NCI-H446 (cell line): Measurements from ENCODE around the gene FAM118A.
"Not testable (repeated sequence)": the region's sequence is repeated elsewhere in the genome, so short reads cannot be mapped to it uniquely, and the experiment has no call there.

Source experiments
- DNase-seq, 2 experiments: peaks; one replicate each; lab custom pipeline; 2025; lab: John Stamatoyannopoulos, UW

The FAM118A gene

DNA sequence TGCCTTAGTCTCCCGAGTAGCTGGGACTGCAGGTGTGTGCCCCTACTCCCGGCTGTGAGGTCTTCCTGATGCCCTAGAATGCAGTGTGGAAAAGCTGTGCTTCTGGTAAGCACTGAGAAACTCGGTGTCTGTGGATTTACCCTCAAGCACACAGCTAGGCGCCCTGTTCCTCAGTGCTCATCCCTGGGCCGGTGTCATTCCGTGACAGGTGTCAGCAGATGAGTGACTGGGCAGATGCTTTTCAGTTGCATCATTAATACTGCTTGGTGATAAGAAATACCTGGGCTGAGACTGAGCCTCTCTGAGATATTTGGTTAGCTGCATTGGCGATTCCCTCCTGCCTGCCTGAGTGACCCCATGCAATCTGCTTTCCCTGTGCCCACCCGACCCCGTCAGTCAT, 21.8 kb downstream of the FAM118A start:
- no peak for DNase-seq

DNA sequence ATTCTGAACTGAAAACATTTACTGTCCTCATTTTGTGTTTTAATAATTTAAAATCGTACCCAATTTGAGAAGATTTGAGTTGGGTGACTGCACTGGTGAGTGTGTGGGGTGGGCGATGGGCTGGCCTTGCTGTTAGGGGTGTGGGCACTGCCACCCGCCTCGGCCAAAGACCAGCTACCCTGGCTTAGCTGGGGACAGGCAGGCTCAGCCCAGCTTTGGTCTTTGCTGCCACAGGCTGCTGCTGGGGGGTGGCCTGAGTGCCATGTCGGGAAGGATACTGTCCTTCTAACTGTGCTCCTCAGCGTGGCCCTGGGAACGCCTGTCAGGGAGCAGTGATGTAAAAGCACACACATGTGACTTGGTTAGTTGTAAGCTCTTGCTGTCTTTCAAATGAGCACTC, 22.3 kb downstream of the FAM118A start:
- no peak for DNase-seq

DNA sequence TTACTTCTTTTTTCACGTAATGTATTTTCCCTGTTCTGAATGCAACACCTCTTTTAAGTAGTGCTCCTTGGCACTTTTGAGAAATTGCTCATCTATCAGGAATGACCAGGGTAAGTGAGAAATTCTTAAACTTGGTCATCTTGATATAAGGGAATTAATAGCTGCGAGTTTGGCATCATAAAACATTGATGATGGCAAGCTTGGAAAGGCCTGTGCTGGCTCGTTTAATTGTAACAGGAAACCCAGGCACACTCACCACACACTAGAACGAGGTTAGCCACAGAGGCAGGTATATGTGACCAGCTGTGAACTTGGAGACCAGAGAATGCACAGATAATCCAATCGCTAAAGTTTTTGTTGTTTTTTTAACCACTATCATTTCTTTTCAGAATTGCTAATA, 24.3 kb downstream of the FAM118A start:
- DNase-seq: no peak

DNA sequence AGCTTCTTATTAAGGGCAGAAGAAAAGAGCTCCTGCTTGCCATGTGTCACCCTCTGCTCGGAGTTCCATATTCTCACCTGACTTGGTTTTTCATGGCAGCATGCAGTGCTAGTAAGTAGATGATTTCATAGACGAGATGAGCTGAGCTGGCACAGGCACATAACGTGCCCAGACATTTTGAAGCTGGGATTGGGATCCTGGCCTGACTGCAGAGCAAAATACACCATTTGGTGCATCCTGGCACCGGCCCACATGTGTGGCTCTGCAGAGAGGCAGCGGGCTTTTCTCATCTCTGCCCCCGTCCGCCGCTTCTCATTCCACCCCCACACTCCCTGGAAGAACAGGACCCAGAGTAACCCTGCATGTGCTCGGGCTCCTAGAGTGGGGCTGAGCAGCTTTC, 24.8 kb downstream of the FAM118A start:
- DNase-seq: peak; percentile 78 to 92

DNA sequence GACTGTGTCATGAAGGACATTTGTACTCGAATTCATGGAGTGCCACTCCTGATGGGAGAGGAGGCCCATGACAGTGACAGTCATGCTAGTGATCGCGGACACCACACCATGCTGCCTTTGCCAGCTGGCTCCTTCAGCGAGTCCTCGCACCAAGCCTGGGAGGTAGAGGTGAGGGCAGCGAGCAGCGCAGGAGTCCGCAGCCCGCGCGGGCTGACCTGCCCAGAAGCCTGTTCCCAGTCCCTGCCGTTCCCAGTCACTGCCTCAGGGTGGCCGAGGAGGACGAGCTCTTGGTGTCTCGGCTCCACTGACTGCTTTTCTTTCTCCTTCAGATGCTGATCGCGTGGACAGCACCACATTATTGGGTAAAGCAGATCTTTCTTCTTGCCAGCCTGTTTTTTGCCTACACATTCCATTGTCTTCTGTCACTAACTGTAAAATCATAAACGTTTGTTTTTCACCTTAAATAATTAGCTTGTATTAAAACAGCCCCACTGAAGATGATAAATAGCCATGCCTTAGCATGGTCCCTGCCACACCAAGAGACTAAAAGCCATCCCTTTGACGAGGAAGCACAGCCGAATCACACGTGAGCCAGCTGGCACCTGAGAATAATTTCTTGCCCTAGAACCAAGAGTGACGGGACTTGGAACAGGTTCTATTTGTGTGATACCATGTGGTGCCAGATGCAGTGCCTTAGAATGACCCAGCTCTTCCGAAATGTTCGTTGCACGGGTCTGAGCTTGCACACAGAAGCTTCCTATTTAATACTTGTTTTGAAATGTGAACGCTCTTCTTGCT, 25.5 kb downstream of the FAM118A start:
- DNase-seq: peak; percentile 36 to 66

DNA sequence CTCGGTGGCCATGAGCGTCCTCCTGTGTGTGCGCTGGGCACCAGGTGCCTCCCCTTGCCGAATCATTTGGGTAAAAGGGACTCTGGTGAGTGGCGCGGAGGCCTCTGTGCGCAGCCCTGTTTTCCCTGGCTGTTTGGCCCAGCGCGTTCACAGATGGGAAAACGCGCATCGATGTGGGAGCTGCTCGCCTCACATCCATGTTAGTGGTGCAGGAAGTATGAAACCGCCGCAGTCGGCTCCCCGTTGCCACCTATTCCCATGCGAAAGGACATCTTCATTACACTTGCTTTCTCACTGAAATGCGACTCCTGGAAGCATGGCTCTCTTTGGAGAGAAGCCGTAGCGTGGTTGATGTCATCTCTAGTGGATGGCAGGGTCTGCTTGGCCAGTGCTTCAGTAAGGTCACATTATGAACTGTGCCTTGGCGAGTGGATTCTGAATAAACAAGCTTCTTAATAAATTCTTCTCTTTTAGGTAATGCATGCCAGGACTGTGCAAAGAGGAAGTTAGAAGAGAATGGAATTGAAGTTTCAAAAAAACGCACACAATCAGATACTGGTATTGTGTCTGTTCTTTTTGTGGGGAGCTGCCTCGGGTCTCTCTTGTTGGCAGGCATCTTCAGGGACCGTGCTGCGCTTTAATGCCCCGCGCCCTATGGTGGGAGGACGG, 26.3 kb downstream of the FAM118A start:
- no peak for DNase-seq

DNA sequence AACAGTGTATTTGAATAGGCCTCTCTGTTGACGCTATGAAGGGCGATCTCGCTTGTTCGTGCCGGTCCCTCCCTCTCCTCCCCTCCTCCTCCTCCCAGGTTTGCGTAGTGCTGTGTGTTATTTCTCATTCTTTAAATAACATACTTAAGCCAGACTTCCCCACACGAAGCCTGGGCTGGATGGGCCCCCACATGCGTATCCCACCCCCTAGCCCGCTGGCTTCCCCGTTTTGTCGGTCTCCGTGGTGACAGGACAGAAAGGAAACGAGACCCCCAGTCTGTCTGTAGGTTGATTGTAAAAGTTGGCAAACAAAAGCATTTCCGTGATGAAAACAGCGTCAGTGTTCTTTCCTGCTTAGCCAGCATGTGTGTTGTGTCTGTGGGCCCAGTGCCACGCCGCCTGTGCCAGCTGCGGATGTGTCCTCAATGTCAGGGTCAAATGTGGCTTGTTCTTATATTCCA, 27.3 kb downstream of the FAM118A start:
- peak; percentile 40 to 61 for DNase-seq

DNA sequence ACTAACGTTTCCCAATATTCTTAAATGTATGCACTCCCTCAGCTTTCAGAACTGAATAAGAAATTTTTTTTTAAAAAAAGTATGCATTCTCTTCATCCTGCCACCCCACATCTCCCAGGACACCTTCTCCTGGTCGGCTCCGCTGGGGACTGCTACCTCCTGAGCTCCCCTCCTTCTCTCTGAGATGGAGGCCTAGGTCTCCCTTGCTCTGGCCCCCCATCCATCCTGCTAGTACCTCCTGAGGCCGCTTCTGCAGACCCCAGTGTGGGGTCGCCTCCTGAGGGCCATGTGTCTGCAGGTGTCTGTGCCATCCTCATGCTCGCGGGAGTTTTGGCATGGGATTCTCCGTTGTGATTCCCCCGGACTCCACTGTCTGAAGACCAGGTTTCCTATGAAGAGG, 27.8 kb downstream of the FAM118A start:
- DNase-seq: no peak

DNA sequence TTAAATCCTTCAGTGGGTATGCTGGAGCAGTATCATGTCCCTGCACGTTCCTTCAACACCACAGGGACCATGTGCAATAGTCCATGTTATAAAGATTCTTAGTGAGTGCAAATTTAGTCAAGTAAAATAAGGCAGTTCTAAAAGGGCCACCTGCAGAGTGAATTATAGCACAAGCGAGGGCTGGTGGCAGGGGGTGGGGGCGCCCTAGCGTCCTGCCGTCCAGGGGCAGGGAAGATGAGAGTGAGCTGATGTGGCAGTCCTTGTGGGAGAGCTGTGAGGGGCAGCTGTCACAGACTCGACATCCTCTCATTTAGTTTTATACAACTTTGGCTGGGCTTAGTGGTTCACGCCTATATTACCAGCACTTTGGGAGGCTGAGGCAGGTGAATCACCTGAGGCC, 29.1 kb downstream of the FAM118A start:
- no peak for DNase-seq

DNA sequence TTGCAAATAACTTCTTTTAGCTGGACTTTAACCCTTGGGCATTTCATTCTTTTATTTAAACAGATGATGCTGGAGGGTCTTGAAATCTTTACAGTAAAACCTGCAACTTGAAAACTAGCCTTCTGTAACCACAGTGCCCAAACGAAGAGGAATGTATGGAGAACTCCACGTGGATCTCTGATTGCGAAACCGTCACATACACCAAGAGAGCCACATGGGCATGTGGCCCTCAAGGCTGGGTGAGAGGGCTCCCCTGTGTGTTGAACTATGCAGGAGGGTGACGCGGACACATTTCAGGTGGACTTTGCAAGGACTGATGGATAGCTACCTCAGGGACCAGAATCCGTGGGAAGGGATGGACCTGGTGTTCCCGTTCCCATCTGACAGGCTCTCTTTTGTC, 30.6 kb downstream of the FAM118A start:
- DNase-seq: no peak

DNA sequence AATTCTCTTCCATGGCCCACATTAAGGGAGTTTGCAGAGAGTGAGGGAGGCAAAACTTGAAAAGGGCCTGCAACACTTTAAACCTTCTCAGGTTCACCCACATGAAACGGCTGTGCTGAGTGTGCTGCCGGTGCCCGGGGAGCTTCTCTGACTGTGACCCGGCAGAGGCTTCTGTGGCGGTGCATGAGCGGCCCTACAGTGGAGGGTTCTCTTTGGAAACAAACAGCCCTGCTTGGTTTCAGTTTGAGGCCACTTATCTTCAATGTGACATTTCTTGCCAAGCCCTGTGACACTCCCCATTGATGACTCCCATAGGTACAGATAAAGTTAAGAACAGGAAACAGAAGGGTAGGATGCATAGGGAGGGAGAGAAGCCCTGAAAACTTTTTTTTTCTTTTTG, 31.8 kb downstream of the FAM118A start:
- DNase-seq: no peak

DNA sequence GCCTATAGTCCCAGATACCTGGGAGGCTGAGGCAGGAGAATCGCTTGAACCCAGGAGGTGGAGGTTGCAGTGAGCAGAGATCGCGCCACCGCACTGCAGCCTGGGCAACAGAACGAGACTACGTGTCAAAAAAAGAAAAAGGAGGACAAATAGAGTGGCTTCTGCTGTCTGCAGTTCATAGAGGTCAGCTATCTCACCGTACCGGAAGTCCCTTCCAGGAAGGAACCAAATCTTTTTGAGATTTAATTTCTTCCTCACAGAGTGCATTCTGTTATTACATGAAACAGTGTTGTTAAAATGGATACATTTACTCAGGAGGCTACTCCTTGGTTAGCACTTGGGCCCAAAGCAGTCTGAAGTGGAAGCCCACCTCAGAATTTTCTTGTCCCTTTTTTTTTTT, 33.4 kb downstream of the FAM118A start:
- no peak for DNase-seq

DNA sequence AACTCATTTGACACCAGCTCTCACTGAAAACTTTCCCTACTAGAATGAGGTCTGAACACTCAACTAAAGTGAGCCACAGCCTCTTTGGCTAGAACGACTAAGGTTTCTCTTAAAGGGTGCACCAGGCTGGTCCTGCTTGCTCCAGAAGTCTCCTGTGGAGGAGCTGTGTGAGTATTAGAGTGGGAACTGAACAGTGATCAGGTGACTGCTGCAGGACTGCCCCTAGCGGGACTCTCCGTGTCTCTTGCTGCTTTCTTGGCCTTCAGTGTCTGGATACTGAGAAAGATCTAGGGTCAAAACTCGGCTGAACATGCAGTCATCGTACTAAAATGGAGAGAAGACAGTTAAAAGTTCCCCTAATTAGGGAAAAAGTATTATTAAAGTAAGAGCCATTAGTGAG, 34.6 kb downstream of the FAM118A start:
- no peak for DNase-seq

DNA sequence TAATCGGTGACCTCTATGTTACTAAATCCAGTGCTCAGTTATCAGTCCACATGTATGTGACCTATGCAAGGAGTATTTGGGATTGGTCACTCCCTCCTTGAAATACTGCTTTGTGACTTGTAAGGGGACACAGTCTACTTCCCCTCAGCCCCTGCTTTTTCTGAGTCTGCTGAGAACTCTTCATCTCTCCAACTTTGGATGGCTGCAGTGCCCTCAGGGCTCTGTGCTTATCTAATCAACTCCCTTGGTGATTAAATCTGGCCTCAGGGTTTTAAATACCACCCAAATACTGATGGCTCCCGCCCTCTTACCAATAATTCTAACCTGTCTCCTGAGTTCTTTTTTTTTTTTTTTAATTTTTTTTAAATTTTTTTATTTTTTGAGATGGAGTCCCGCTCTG, 40.2 kb downstream of the FAM118A start:
- DNase-seq: no peak

DNA sequence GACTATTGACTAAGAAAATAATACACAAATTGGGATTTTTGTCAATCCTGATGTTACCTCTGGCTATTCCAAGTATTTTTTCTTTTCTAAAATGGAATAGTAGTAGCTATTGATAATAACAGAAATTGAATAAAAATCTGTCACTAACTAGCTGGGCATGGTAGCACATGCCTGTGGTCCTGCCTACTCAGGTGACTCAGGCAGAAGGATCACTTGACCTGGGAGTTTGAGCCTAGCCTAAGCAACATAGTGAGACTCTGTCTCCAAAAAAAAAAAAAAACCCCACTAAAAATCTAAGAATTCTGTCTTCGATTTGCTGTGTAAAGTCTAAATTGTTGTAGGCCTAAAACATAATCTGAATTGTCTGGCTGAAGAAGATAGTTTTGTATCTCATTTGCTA, 42.2 kb downstream of the FAM118A start:
- DNase-seq: no peak

DNA sequence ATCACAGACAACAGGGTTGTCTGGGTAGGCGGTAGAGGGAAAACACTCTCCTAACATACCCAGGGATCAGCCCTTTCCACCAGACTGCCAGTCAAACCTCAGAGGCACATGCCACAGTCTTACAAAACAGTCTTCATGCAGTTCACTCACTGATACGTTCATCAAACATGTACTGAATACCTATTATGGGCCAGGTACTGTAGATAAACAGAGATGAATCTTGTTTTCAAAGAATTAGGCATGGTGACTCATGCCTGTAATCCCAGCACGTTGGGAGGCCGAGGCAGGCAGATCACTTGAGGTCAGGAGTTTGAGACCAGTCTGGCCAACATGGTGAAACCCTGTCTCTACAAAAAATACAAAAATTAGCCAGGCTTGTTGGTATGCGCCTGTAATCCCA, 43.0 kb downstream of the FAM118A start:
- DNase-seq: not testable (repeated sequence)

DNA sequence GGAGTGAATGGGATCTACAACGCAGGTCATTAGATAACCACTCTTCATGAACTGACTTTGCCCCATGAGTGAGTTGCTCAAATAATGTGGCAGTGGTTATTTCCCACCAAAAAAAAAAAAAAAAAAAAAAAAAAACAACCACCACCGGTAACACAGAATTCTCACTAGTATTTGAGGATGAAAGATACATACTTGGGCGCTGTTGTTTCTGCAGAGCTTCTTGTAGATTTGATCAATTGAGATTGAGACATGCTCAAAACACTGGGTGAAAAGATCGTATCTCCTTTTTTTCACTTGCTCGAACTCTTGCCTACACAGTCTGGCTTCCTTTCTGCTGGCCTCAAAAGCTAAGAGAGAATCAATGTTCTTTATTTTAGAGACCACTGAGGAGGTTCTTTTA, 44.1 kb downstream of the FAM118A start:
- no peak for DNase-seq

DNA sequence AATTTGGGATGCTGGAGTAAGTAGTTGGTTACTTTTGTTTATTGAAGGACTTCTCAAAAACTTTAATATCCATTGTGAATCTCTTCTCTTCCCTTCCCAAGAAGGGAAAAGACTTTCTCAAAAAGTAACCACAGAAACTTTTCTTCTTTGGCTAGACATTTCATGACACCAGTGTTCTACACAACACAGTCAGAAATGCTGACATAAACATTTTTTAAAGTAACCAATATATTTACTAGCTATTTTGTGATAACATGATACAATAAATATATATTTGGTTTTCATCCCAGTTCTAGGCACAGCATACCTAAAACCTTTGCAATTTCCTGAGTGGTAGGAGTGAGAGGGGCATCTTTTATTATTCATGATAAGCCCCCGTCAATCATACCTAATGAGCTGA, 47.8 kb downstream of the FAM118A start:
- DNase-seq: no peak

DNA sequence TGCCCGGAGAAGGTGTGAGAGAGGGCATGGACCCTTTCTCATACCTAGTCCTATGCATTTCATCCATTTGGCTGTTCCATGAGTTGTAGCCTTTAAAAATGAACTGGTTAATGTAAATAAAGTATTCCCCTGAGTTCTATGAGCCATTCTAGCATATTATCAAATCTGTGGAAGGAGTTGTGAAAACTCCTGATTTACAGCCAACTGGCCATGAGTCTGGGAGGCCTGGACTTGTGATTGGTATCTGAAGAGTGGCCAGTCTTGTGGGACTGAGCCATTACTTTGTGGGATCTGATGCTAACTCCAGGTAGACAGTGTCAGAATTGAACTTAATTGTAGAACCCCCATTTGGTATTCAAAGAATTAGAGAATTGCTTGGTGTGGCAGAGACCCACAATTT, 48.4 kb downstream of the FAM118A start:
- DNase-seq: no peak

DNA sequence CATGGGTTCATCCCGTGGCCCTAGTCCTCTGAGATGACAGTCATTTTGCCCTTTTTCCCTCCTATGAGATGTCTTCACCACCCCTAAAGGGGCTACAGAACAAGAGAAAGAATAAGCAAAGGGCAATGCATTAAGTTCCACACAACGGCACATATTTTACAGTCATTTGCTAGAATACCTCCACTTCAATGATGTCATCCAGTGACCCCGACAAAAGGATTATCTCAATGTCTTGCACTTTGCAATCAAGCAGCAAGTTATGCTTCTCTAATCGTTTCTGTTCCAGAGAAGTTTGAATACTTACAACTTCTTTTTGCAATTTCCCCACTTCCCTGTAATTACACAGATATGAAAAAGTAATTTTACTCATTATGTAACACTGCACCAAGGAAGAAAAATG, 49.9 kb downstream of the FAM118A start:
- no peak for DNase-seq

DNA sequence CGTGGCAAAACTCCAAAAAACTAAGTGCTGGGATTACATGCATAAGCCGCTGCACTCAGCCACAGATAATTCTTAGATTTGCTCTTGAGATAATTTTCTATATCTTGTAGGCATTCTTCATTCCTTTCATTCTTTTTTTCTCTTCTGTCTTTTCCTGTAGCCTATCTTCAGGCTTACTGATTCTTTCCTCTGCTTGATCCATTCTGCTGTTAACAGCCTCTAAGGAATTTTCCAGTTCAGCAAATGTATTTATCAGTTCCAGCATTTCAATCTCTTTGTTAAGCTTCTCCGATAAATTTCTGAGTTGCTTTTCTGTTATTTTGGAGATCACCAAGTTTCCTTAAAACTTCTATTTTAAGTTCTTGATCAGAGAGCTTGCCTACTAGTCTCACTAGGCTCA, 57.0 kb downstream of the FAM118A start:
- DNase-seq: no peak

DNA sequence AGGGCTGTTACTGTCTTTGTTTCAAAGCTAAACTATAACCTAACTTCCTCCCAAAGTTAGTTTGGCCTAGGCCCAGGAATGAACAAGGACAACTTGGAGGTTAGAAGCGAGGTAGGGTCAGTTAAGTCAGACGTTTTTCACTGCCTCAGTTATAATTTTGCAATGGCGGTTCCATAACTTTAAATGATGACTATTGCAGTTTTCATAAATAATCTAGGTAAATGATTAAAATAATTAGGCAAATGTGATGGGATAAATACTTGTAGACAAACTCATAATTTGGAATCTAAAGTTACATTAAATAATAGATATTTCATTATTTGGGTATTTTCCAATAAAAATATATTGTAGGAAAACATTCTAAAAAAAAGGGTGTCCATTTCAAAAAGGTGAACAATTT, 63.9 kb downstream of the FAM118A start:
- not testable (repeated sequence) for DNase-seq

DNA sequence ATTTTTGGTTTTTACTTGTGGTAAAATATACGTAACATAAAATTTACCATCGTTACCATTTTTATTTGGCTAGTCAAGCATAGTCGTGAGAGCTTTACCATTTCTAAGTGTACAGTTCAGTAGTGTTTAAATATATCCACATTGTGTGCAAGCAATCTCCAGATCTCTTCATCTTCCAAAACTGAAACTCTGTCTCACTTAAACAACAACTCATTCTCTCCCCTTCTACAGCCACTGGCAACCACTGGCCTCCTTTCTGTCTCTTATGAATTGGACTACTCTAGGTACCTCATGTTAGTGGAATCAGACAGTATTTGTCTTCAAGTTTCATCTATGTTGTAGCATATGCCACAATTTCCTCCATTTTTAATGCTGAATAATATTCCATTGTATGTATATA, 66.3 kb downstream of the FAM118A start:
- DNase-seq: no peak

DNA sequence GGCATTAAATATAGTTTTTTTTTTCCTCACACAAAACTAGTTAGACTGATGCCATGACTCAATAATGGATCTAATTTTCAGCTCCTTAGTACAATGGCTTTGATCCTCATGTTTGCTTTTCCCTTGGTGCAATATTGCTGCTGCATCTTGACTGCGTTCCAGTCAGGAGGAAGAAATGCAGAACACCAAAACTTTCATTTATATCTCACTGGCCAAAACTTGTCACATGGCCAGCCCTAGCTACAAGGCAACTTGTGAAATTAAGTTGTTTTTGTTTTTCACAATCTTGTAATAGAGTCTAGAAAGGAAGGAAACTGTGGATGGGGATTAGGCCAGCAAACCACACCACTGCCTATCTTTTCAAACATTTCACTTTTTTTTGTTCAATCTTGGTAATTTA, 67.0 kb downstream of the FAM118A start:
- DNase-seq: no peak
